Stimulated activated CD8-positive, alpha-beta memory T cell treated with anti-CD3 and anti-CD28 coated beads, Interleukin-4, amount 100 ng/mL, for 1 hour (primary cell): ENCODE data around the gene TEAD4.

ENCODE experiments used
- DNase-seq, 2 donors: peaks; one replicate each; pipeline ENCODE4 v3.0.0-alpha.2; 2020; ENCODE audit warnings: low read depth in 2 of 2, low spot score in 1 of 2

The TEAD4 gene

DNA sequence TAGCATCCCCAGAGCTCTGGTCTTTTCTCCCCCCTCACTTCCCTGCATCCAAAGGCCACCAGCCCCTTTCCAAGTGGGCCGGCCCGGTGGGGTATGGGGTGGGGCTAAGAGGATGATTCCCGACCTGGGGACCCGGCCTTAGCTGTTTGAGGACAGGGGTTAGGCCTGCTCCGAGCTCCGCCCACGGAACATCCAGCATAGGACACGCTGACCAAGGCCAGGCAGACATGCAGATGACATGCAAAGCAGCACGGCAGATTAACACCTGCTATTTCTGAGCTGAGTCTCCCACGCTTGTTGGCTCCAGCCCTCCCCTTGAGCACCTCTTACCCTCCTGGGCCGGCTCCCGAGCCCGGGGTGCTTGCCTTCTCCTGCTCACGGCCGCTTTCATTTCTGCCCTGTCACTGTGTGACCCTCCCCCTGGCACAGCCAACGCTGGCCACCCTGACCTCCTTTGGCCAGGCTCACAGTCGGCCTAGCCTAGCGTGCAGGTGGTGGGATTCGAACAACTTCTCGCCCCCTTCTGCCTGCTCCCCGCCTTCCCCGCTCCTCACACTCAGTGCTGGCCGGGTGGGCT is 40.2 kb downstream of the TEAD4 start:
- DNase-seq = no peak

DNA sequence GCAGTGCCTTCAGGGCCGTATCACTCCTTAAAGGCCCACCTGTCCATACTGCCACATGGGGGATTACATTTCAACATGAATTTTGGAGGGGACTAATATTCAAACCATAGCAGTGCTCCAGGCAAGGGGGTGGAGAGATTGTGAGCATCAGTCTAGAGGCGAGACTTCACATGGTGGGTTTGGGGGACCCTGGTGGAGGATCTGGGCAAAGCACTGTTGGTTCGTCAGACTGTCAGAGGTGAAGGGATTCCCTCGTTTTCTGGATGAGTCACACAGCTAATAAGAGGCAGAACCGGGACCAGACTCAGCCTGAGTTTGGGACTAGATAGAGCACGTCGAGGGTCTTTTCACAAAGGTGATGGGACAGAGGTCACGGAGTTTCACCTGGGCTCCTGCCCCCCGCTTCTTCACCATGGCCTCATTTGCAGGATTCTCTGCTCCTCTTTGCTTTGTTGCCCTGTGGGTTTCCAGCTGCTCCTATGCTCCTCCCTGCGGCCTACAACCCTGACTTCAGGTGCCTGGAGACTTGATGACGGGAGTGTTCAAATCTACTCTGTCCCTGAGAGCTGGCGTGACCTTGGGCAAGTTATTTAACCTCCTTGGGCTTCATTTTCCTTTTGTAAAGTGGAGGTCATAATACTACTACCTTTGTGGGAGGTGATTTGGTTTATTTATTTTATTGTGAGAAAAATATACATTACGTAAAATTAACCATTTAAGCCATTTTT is 41.5 kb downstream of the TEAD4 start:
- no peak for DNase-seq

GRCh38 chr12:3002646-3003045 is 43.4 kb downstream of the TEAD4 start:
- no peak for DNase-seq

DNA sequence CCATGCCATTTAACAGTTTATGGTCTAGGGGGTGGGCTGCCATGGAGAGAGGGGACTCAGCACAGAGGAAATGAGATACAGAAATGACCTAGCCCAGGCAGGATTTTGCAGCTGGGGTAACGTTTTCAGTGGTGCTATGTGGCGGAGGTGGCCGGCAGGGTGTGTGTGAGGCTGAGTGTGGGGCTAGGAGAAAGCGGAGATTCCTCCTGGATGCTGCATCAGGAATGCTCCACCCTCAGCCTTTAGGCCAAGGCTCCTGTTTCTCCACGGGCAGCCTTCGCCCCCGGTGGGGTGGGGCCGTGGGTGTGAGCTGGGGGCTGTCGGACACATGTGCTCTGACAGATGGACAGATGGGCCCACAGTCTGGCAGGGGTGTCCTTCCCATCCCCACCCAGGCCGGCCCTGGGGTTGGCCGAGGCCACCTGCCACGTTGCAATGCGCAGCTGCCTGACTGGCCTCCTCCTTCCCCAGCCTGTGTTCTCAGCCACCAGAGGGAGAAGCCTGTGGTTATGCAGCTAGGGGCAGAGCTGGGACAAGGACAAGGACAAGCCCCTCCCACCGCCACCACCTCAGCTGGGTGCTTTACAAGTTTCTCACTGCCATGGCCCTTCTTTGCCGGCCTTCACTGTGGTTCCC is 44.3 kb downstream of the TEAD4 start:
- DNase-seq = no peak

DNA sequence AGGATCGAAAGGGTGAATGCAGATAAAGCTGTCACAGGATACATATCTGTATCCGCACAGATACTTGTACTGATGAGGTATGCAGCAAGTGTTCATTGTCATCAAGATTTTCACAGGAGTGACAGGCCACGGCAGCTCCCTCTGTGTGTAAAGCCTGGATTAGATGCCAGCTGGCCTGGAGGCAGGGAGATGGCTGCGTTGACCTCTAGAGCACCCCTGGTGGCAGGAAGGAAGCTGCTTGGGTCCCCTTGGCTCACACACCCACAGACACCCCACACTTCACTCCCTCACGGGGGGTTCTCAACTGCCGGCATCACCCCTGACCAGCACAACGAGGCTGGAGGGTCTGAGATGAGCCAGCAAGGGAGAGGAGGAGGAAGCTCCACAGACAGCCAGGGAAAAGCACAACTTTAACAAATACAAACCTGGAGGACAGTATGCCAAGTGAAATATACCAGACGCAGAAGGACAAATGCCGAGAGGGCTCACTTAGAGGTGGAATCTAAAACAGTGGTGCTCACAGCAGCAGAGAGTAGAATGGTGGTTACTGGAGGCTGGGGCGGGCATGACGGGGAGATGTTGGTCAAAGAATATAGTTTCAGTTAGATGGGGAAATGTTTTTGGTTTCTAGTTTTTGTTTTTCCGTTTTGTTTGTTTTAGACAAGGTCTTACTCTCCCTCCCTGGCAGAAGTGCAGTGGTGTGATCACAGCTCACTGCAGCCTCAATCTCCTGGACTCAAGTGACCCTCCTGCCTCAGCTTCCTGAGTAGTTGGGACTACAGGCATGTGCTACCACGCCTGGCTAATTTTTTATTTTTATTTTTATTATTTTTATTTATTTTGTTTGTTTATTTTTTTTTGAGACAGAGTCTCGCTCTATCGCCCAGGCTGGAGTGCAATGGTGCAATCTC is 45.7 kb downstream of the TEAD4 start:
- no peak for DNase-seq

GRCh38 chr12:3005736-3006135 is 46.5 kb downstream of the TEAD4 start:
- no peak for DNase-seq

DNA sequence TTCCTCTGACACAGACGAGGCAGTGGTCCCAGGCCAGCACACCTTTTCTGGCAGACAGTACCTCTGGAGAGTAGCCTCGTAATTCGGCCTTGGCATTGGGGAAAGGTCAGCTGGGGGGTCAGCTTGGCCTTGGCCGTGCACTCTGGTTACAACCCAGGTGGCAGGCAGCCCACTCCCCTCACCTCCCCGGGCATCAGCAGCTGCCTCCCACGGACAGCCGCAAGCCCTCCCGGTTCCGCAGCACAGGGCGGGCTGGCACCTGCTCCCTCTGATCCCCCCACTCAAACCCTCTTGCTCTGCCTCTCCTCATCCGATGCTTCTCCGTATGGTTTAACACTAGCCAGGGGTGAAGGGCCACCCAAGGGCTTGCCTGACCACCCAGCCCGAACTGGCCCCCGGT is 50.6 kb downstream of the TEAD4 start:
- no peak for DNase-seq

GRCh38 chr12:3010214-3010930 is 51.2 kb downstream of the TEAD4 start:
- DNase-seq = no peak

DNA sequence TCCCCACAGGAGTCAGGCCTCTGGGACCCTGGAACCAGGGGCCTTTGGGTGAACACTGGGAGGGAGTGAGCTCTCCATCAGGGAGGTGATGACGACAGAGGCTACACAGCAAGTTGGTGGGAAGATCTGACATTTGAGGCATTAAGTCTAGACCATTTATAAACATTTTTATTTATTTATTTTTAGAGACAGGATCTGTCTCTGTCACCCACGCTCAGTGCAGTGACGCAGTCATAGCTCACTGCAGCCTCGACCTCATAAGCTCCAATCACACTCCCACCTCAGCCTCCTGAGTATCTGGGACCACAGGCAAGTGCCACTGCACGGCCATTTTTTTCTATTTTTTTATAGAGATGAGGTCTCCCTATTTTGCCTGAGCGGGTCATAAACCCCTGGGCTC is 53.6 kb downstream of the TEAD4 start:
- no peak for DNase-seq

GRCh38 chr12:3014641-3015040 is 55.4 kb downstream of the TEAD4 start:
- DNase-seq = no peak

DNA sequence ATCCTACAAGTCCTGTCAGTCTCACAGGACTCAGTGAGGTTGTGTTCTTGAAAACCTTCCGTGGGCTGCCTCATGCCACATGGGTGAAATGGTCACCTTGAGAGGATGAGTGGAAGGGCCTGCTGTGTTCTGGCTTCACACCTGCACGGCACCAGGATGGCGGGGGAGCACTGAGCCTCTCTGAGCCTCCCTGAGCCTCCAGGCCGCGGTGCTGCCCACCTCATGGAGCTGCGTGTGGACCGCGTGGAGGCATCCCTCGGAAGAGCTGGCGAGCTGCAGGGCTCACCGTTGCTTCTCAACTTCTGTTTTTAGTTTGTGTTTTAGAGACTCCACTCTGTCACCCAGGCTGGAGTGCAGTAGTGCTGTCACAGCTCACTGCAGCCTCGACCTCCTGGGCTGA is 56.2 kb downstream of the TEAD4 start:
- no peak for DNase-seq

DNA sequence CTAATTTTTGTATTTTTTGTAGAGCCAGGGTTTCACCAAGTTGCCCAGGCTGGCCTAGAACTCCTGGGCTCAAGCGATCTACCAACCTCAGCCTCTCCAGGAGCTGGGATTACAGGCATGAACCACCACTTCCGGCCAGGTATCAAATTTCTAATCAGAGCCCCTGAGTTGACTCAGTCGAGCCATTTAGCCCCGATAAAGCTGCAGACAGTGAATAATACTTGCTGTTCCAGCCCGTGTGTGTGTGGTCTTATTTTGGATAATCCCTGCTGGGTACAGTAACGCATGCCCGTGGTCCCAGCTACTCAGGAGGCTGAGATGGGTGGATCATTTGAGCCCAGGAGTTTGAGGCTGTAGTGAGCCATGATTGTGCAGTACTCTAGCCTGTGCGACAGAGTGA is 57.0 kb downstream of the TEAD4 start:
- DNase-seq = no peak

DNA sequence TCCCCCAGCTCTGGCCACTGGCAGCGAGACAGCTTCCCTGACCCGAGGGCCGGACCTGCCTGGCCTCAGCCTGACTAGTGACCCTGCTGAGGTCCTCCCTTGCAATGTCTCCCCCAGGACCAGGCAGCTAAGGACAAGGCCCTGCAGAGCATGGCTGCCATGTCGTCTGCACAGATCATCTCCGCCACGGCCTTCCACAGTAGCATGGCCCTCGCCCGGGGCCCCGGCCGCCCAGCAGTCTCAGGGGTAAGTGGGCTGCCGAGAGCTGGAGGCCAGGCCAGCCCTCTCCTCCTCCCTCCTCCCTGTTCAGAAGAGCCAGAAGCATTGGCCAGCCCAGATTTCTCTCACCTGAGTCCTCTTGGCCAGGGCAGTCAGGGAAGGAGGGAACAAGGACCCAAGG is 58.1 kb downstream of the TEAD4 start:
- no peak for DNase-seq

- DNase-seq = no peak
These were observed 59.2 kb downstream of the TEAD4 start for GRCh38 chr12:3018284-3019004.

DNA sequence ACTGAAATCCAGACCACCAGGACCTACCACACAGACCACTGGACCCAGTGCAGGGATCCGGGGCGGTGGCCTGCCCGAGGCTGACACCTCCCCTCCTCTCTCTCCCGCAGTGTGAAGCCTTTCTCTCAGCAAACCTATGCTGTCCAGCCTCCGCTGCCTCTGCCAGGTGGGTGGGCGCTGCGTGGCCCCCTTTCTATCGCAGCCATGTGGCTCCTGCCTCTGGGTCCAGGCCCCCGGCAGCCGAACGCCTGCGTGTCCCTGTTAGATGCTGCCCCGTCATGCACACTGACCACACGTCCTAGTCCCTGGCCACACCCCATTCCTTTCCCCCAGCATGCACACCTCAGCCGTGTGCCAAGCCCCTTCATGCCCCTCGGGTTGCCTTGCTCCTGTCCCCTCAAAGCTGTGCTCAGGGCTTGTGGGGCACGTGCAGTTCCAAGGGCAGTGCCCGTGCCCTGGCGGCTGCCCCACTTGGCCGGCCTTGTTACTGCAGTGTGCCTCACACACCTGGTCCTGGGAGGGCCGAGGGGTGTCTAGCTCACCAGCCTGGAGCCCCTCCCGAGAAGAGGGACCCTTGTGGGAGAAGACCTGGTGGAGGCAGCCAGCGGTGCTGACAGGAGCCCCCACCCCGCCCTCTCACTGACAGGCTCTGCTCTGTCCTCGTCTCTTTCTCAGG is 59.9 kb downstream of the TEAD4 start:
- no peak for DNase-seq

GRCh38 chr12:3020399-3020798 is 61.2 kb downstream of the TEAD4 start:
- no peak for DNase-seq

DNA sequence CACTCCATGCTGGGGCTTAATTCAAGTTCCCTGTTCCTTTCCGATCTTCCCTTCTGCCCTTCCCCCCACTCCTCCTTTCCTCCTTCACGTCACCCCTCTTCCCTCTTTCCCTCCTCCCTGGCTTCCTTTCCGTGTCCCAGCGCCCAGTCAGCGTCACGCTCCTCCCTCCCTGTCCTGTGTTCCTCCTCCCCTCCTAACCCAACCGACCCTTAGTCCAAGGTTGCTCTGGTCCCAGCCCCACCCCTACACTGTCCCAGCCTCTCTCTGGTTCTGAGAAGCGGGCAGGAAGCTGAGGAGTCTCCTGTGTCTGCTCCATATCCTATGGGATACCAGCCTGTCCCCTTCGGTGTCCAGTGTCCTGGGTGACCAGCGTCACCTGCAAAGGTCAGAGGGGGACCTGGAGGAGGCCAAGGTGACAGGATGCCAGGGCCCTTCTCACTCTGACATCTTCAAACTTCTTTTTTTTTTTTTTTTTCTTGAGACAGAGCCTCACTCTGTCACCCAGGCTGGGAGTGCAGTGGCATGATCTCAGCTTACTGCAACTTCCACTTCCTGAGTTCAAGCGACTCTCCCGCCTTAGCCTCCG is 61.7 kb downstream of the TEAD4 start:
- DNase-seq = no peak

DNA sequence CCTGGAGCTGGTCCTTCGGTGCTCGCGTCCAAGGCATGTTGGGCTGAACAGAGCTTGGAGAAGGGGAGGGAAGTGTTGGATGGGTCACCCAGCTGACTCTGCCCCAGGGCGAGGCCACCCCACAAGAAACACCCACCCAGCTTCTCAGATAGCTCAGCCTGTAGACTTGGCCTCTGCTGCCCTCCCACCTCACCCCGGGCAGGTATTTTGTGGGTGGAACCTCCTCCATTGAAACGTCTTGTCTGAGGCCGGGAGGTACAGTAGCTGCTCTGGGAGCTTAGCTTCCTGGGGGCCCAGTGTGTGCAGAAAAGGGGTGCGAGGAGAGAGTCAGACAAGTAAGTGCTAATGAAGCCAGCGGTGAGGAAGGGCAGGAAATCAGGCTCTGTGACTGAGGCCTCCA is 63.2 kb downstream of the TEAD4 start:
- DNase-seq = no peak

DNA sequence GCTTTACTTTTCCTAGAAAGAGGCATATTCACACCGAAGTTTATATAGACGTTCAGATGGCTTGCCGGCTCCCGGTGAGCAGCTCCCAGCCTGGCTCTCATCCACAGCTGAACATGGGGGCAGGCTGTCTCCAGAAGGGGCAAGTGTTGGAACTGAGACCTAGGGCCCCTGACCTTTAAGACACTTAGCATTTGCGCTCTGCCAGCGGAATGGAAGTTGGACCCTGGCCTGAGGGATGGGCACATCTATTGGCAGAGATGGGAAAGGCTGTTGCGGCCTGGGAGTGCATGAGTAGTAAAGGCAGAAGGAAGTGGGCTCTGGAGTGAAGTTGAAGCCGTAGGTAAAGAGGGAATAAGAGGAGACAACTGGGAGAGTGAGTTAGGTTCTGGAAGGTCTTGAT is 63.8 kb downstream of the TEAD4 start:
- no peak for DNase-seq
